NCI-H446 (cell line): ENCODE measurements around the gene RTL10.

Source experiments
- DNase-seq, 2 experiments: peaks; one replicate each; lab custom pipeline; 2025; lab: John Stamatoyannopoulos, UW

Gene RTL10, protein sequence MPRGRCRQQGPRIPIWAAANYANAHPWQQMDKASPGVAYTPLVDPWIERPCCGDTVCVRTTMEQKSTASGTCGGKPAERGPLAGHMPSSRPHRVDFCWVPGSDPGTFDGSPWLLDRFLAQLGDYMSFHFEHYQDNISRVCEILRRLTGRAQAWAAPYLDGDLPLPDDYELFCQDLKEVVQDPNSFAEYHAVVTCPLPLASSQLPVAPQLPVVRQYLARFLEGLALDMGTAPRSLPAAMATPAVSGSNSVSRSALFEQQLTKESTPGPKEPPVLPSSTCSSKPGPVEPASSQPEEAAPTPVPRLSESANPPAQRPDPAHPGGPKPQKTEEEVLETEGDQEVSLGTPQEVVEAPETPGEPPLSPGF

DNA sequence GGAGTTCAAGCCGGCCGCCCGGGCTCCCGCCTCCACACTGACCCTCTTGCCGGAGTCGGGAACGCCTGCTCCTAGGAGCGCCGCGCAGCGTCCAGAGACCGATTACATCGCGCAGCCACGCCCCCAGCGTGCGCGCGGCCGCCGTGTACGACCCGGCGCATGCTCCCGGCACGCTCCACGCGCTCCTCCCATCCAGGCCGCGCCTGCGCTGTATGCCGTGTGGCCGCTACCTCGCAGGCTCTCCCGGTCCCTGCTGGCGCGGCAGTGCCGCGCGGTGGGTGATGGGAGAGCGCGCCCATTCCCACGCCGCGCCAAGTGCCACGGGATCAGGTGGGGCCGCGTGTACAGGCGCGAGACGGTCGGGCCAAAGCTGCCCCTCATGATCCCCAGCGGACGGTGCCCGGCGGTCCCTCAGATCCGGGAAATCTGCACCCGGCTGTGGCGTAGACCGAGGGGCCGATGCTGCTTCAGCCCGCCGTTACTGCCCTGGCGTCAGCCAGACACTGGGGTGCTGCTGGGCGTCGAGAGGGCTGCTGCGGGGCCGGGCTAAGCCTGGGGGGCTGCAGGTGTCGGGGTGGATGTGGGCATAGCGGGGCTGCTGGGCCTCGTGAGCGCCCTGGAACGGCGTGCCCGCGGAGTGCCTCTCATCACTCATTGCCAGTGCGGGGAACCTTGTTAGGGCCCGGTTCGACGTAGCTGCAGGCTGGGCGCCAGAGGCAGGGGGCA is at the start of gene RTL10, which contains the start of gene GNB1L:
TSS of gene RTL10 (minus strand) at position 97 of the 726 bp plus-strand sequence. CDS start 2,613 bp downstream, outside the sequence.
TSS of gene GNB1L (minus strand) at position 97 of the 726 bp plus-strand sequence. CDS start 33,519 bp downstream, outside the sequence.
- peak; percentile 95 to 99 for DNase-seq

DNA sequence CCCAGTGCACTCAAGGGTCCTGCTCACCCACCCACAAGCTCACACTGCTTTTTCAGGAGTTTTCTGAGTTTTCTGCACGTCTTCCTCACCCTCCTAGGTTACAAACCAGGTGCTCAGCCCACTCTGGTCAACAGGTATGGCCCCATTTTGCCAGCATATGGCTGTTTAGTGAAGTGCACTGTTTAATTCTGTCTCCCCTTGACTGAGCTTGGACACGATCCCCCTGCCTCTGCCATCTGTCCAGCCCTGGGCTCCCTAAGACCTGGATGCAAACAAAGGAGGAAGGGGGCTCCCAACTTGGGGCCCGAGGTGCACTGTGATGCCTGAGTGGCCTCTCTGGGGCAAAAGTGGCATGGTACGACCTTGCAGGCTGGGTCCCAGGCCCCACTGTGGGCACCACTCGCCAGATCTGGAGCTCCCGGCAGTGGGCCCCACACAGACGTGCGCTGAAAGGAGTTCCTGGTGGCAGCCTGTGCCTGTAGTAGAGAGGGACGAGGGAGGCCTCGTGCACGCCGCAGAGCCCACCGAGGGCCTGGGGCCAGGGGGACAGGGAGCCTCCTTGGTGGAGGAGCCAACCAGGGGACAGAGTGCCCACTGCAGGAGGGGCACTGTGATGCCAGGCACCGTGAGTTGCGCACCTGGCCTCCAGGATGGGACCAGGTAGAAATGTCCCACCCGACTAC is 49.6 kb upstream of the RTL10 start:
- no peak for DNase-seq

DNA sequence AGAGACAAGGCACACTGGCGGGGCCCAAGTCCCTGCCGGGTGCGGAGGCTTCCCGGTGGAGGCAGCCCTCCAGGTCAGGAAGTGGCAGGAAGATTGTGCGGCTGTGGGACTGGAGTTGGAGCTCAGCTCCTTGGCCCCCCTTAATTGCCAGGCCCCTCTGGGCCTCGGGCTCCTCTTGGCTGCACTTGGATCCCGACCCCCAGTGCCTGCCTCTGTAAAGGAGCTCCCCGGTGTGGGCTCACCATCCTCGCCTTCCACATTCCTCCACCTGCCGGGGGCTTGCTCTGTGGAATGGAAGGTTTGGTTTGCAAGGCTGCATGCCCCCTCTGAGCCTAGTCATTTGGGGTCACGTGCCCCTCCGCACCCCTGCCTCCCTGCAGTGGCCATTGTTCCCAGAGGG is 48.8 kb upstream of the RTL10 start:
- no peak for DNase-seq

DNA sequence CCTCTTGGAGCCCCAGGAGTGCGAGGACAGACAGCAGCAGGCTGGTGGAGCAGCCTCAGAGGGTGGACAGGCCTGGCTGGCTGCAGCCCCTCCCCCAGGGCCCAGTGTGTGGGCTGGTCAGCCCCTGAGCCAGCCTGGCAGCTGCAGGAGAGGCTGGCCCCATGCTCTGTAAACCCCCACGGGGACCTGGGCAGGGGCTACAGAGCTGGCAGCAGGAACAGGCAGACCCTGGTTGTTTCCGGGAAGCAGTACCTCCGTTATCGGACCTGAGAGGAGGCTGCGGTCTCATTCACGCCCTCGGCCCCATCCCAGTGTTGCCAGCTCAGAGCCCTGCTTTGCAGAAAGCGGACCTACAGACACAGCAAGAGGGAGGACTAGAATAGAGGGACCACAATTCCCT is 48.4 kb upstream of the RTL10 start:
- no peak for DNase-seq

DNA sequence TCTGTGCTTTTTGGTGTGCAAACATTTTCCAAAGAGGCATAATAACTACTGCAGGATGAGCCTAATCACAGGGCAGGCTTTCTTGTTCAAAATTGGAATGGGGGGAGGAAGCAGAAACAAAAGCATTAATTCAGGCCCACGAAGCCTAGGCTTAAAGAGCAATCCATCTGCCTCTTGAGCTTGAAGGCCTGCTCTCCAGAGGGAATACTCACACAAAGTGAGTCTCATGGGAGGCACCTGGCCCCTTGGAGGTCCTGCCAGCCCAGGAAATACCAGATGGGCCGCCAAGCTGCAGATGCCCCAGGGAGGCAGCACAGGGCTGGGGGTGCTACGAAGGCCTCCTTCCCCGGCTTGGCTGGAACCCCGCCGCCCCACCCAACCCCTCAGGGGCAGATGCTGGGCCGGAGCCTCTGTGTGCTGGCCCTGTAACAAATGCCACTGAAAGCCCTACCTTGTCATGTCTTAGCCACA is 47.6 kb upstream of the RTL10 start:
- peak in 1 of 2 experiments; percentile 10 for DNase-seq

DNA sequence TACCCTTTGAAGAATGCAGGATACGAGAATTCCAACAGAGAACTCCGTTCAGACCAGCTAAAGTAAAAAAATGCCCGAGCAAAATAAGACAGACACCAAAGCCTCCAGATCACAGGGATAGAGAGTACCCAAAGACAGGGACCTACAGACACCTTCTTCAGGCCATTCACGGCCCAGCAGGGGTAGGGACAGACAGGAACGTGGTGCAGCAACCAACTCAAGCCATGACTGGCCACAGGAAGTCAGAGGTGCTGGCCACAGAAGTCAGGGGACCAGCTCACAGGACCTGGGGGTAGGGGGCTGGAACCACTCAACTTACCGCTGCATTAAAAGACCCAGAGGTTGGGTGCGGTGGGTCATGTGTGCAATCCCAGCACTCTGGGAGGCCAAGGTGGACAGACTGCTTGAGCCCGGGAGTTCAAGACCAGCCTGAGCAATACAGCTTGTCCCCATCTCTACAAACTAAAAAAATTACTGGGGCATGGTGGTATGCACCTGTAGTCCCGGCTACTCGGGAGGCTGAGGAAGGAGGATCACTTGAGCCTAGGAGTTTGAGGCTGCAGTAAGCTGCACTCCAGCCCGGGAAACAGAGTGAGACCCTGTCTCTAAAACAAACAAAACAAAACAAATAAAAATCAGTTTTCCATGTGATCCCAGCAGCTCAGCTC is 47.0 kb upstream of the RTL10 start:
- DNase-seq = no peak

DNA sequence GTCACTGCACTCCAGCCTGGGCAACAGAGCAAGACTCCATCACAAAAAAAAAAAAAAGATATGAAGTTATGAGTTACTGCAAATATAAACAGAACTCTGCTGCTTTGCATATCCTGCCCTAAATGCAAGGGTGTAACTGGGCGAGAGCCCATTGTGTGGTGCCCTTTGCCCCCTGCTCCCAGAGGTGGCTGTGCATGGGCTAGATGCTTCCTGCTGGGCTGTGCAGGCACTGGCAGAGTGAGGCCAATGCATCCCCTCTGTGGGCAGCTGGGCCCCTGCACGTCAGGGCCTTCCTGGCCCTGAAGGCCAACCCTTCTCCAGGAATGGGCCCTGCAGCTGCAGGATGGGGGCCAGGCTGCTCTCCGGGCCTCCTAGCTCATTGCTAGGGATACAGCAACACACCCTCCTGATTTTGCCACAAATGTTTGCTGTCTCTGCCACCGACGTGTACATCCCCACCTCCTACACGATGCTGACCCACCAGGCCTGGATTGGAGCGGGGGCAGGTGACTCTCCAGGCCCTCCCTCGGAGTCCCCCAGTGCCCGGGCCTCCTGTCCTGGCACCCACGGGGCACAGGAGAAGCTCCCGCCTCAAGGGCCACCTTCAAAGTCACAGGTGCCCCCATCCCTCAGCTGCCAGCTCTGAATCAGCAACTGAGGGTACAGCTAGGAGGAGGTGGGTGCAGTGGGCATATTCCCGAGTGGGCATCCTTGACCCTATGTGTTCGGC is 46.2 kb upstream of the RTL10 start:
- DNase-seq = no peak

DNA sequence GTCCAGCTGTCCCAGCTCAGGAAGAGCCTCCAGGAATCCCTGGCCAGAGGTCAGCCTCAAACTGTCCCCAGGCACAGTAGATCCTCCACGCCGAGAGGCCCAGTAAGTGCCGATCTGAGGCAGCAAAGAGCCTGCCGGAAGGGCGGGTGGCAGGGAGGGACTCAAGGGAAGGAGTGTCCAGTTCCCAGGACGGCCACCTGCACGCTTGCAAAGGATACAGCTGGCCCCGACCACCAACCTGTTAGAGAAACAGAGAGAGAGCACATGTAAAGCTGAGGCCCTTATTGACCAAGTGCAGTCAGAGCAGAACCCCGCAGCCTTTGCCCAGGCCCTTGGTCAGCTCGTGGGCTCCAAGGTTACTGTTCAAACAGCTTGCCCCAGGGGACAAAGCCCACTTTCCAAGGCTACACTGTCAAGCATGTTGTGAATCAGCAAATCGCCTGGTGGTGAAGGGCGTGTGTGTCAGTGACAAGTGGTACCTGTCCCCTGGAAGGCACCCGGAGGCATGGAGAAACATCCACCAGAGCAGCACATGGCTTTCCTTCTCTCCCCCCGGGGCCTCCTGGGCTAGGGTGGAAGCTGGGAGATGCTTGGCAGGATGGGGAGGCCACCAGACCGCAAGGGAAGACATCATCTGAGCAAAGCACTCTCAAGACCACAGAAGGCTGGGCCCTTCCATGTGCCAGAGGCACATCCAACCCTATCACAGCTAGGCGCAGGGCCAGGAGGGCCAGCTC is 44.3 kb upstream of the RTL10 start:
- DNase-seq = no peak

DNA sequence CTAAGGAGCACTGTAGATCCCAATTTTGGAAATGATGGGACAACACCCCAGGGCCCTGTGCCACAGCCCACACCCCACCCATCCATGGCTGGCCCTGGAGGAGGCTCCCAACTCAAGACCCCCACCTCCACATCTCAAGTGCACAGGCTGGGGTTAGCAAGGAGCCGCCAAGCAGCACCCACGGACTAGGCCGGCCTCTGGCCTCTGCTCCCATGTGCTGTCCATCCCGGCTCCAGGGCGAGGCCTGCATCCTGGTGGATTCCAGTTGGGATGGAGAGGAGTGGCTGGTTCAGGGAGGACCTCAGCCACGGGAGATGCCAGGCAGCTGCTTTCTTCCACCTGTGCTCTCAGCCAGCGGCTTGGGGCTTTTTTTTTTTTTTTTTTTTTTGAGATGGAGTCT is 43.5 kb upstream of the RTL10 start:
- DNase-seq = no peak

DNA sequence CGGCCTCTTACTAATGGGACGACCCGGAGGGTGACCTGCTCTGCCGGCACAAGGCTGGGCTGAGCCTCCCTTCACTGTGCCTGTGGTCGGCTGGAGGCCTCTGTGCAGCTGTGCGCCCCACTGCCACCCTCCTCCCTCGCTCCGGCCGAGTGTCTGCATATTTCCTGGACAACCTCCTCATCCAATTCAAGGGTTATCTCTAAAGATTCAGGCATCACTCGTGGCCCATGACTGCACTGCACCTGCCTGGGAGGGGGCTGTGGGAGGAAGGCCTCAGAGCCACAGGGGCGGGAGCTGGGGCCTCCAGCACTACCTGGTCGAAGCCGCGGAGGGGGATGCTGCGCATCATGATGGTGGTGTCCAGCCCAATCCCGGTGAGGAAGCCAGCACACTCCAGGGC is 43.1 kb upstream of the RTL10 start:
- no peak for DNase-seq

DNA sequence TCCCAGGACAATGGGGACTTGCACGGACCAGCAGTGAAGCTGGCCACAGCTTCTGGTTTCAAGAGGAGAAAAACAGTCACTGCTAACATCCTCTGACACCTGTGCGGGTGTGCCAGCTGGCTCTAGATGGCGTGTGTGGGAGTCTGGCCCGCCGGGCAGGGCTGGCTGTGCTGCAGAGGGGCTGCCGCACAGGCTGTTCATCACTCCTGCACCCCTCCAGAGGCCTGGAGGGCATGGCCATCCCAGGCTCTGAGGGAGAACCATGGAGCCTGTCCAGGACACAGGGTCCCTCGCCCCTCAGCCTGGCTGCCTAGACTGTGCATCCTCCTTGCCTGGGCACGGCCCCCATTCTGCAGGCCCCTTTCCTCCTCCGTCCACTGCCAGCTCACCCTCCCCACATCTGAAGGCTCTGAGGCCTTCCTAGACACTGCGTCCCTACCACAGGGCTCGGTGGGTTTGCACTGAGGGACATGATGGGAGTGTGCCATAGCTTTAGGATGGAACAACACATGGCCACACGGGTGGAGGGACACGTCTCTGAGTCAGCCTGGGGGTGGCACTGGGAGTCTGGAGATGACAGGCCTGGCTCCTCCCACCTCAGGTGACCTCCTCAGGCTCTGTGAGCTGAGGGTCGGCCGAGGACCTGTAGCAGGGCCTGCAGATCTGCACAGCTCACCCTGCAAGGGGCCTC is 42.1 kb upstream of the RTL10 start:
- no peak for DNase-seq

DNA sequence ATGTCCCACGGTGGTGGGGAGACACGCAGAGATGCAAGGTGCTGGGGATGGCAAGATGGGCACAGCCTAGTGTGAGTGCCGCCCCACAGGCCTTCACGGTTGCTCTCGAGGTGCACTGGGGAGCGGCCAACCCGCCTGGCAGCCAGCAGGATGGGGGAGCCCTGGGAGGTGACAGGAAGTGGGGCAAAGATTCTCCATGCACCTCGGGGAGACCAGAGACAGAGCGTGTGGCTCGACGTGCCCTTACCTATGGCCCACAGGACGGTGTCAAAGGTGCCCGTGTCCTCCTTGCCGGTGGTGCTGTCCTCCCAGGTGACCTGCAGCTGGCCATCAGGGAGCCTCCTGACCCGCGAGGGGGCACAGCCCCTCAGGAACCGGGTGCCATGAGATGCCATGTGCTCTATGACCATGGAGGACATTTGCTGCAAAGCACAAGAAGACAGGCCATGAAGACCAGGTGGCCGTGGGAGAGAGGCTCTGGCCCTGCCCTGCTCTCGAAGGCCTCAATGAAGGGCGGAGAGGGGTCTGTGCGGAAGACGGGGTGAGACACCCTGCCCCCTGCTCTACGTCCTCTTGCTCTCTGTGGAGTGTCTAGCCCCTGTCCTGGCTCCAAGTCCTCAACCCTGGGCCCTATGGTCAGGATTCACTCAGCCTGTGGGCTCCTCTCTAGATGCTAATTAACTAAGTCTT is 40.6 kb upstream of the RTL10 start:
- no peak for DNase-seq

DNA sequence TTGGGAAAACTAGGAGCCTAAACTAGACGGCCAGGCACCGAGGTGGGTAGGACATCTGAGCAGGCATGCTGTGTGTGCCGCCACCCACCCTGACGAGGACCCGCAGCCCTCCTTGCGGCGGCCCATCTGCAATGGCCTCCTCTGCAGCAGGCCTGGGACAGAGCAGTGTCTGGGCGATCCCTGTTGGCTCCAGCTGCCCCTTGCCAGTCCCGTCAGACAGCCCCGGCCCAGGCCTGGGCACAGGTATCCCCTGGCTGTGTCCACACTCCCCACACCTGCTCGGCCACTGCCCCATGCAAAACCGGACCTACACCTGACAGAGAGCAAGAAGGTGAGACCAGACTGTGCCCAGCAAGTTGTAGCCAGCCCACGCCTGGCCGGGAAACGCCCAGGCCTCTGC is 38.7 kb upstream of the RTL10 start:
- DNase-seq = no peak

DNA sequence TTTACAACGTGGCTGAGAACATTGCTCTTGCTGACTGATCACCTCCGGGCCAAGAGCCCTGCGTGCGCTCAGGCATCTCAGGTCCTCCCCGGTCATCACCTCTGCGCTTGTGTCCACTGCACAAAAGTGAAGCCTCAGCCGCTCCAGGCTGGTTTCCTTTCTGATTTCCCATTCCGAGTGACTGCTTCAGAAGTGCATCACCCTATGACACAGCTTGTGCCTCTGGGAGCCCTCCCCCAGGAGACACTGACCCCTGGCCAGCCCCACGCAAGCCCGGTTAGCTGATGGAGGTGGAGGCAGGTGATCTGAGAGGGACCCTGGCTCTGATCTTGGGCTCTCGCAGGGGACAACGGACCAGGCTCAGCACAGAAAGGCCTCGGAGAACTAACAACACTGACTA is 38.3 kb upstream of the RTL10 start:
- no peak for DNase-seq

DNA sequence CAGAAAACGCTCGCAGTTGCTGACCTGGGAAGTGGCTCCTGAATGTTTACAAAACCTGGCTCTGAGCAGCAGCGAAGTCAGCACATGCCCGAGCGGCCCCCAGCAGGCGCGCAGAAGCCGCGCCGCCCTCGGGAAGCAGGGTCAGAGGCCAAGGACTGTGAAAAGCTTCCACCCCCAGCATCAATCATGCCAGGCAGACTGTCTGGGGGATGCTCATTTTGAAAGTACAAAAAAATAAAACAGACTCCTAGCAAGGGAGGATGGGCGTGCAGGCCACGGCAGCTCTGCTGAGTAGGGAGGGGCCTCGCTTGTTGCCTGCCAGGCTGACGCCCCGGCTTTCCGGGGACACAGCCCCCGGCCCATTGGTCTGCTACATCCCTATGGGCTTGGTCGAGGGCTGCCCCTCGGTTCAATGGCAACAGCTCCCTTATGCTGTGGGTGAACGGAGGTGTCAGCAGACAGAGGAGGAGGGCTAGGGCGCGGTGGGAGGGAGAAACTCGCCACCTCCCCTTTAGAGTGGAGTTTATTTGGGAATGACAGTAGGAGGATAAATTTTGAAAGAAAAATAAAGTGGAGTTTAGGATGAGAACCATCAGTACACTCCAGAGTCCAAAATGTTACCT is 37.7 kb upstream of the RTL10 start:
- DNase-seq = no peak

DNA sequence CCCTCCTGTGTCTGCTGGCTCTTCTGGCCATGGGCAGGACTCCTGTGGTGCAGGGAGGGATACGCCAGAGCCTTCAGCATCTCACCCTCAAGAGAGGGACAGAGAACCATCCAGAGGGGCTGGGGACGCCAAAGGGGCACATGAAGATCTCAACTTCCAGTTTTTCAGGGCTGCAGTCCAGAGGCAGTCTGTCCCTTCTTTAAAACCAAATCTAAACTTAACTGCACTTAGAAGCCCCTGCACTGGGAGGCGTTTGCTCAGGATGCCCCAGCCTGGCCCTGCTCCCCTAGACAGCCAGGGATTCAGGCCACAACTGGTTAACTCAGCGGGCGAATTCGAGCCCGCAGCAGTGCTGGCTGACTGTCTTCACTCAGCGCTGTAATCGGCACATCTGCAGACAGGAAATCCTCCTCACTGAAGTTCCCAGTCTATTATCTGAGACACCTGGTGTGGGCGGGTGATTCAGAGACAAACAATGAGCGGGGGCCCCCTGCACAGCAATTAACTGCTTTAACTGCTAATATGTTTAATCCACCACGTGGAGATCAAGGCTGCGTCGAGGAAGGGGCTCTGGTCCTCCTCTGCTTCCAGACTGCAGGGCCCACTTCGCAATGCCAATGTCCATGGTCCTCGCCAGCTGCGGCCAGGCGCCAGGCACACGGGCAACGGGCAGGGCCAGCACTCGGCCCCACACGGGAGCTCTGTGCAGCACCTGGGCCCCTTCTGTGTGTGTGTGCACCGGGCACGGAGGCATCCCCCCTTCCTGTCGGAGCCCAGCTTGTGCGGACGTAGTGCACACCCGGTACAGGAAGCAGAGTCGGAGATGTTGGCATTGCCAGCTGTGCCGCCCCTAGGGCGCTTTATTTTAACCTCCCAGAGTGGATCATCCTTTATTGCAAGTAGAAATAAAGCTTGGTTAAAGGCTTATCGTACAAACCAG is 36.9 kb upstream of the RTL10 start:
- DNase-seq = no peak

DNA sequence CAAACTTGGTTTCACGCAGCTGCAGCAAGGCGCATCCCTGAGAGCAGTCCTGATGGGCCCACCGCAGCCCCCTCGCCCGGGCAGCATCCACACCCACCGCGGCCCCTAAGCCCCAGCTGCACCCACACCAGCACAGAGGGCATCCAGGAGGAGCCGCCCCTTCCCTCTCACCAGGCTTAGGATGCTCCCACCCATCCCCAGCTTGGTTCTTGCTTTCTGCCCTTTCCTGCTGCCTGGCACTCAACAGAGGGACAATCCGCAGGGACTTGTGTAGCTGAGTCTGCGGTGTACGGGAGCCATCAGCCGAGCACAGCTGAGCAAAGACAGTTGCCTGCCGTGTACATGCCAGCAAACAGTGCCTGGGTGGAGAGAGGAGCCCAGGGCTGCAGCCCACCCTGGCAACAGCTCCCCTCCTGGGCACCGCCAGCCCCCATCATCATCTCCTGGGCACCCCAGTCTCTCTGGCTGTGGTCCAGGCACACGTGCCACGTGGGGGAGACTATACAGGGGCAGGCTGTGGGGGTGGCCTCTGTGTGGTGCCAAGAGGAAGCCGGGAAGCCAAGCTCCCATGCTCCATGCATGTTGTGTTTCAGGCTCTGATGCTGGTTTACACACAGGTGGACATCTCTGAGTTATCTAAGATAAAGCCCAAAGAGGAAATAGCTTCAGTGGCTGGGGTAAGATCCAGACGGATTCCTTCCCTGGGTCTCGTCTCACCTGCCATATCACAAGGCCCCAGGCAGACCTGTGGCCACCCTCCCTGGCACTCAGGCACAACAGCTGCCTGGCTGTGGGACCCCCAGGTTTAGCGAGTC is 36.0 kb upstream of the RTL10 start:
- DNase-seq = no peak
